Measurements from ENCODE around the gene DOCK4. TPM values are rescaled to one million over a fixed set of nuclear protein-coding genes. Genes with fewer than 3 reads are reported as not detected.

The DOCK4 gene
- total RNA-seq, 2 donors from 2014 or later, result 6.5 to 11.1 TPM

- Histone ChIP-seq H3K27me3 (no peaks in the 10 kb centered on the region), H3K9ac (ENCODE audit: low read depth in 2 of 2, low read length in 2 of 2) (no peak overlapping the region), H3K27ac (no peak overlapping the region), H3K36me3 (no peaks in the 10 kb centered on the region), H3K4me1 (no peaks in the 10 kb centered on the region), H3K4me3 (no peak overlapping the region), H3K9me3 (no peaks in the 10 kb centered on the region)
- DNase-seq, result no peak
- intact Hi-C loops (cut with DNase I), result no loop called here
- TF ChIP-seq, protein P1, sequence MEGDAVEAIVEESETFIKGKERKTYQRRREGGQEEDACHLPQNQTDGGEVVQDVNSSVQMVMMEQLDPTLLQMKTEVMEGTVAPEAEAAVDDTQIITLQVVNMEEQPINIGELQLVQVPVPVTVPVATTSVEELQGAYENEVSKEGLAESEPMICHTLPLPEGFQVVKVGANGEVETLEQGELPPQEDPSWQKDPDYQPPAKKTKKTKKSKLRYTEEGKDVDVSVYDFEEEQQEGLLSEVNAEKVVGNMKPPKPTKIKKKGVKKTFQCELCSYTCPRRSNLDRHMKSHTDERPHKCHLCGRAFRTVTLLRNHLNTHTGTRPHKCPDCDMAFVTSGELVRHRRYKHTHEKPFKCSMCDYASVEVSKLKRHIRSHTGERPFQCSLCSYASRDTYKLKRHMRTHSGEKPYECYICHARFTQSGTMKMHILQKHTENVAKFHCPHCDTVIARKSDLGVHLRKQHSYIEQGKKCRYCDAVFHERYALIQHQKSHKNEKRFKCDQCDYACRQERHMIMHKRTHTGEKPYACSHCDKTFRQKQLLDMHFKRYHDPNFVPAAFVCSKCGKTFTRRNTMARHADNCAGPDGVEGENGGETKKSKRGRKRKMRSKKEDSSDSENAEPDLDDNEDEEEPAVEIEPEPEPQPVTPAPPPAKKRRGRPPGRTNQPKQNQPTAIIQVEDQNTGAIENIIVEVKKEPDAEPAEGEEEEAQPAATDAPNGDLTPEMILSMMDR (IDR thresholded peaks at IDR 0.05), result no peak
Observed at GRCh38 chr7:111903797-111904196, 302.4 kb downstream of the DOCK4 start.

GRCh38 chr7:111903016-111903415 lies 303.2 kb downstream of the DOCK4 start:
- Histone ChIP-seq H3K9ac (ENCODE audit: low read depth in 2 of 2, low read length in 2 of 2) (no peak overlapping the region), H3K4me3 (no peak overlapping the region), H3K36me3 (no peaks in the 10 kb centered on the region), H3K27me3 (no peaks in the 10 kb centered on the region), H3K27ac (no peak overlapping the region), H3K4me1 (no peaks in the 10 kb centered on the region), H3K9me3 (no peaks in the 10 kb centered on the region)
- intact Hi-C loops (cut with DNase I), result no loop called here
- TF ChIP-seq, protein P1 (IDR thresholded peaks at IDR 0.05), result no peak
- no peak for DNase-seq

GRCh38 chr7:111900283-111900682 lies 305.9 kb downstream of the DOCK4 start:
- no peaks in the 10 kb centered on the region for H3K36me3 ChIP-seq
- intact Hi-C loops (cut with DNase I), result no loop called here
- H3K9me3 ChIP-seq, result no peaks in the 10 kb centered on the region
- DNase-seq, result no peak
- H3K27ac ChIP-seq, result no peak overlapping the region
- no peak overlapping the region for H3K9ac ChIP-seq (ENCODE audit: low read depth in 2 of 2, low read length in 2 of 2)
- H3K4me3 ChIP-seq, result no peak overlapping the region
- no peaks in the 10 kb centered on the region for H3K27me3 ChIP-seq
- TF ChIP-seq, protein P1 (IDR thresholded peaks at IDR 0.05), result no peak
- no peaks in the 10 kb centered on the region for H3K4me1 ChIP-seq

DNA sequence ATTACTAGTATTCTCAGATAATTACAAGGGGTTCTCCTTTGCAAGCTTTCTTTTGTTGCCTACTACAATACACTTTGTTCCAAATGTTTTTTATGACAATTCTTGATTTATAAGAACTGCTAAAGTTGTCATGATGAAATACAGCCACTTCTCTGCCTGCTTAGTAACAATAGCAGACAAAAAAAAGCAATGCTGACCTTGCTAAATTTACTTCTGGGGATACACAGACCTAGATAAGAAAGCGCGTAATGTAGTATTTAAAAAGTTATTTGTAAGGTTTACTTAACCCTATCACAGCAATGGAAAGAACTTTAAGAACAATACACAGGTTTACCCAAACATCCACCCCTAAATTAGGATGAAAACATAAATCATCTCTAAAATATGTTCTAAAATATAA lies 311.1 kb downstream of the DOCK4 start:
- no peaks in the 10 kb centered on the region for H3K4me1 ChIP-seq
- no peaks in the 10 kb centered on the region for H3K9me3 ChIP-seq
- H3K4me3 ChIP-seq, result no peak overlapping the region
- no peaks in the 10 kb centered on the region for H3K27me3 ChIP-seq
- H3K36me3 ChIP-seq, result no peaks in the 10 kb centered on the region
- H3K27ac ChIP-seq, result no peak overlapping the region
- TF ChIP-seq, protein P1 (IDR thresholded peaks at IDR 0.05), result no peak
- intact Hi-C loops (cut with DNase I), result no loop called here
- no peak for DNase-seq
- H3K9ac ChIP-seq (ENCODE audit: low read depth in 2 of 2, low read length in 2 of 2), result no peak overlapping the region

DNA sequence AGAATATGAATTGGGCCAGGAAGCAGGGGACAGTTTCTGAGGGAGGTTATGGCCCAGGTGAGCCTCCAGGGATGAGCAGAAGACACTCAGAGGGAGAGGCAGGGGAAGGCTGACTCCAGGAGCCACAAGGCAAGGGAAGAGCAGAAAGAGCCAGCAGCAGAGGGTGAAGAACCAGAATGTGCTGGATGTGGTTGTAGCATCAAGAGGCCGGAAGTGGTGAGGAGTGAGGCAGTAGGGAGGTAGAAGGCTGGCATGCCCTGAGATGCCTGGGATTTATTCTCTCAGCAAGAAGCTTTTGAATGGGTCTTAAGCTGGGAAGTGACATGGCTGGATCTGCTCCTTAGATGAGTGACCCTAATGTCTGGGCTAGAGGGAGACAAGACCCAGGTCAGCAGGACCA lies 311.7 kb downstream of the DOCK4 start:
- Histone ChIP-seq H3K36me3 (no peaks in the 10 kb centered on the region), H3K27me3 (no peaks in the 10 kb centered on the region), H3K27ac (no peak overlapping the region), H3K4me3 (no peak overlapping the region), H3K9ac (ENCODE audit: low read depth in 2 of 2, low read length in 2 of 2) (no peak overlapping the region), H3K9me3 (no peaks in the 10 kb centered on the region), H3K4me1 (no peaks in the 10 kb centered on the region)
- intact Hi-C loops (cut with DNase I), result no loop called here
- TF ChIP-seq, protein P1 (IDR thresholded peaks at IDR 0.05), result no peak
- DNase-seq, result no peak

- DNase-seq, result no peak
Observed at GRCh38 chr7:111893190-111893589, 313.0 kb downstream of the DOCK4 start.

More at GRCh38 chr7:111893190-111893589, 313.0 kb downstream of the DOCK4 start:
- H3K9me3 ChIP-seq, result no peaks in the 10 kb centered on the region
- no peaks in the 10 kb centered on the region for H3K4me1 ChIP-seq
- TF ChIP-seq, protein P1 (IDR thresholded peaks at IDR 0.05), result no peak
- H3K4me3 ChIP-seq, result no peak overlapping the region
- H3K9ac ChIP-seq (ENCODE audit: low read depth in 2 of 2, low read length in 2 of 2), result no peak overlapping the region
- intact Hi-C loops (cut with DNase I), result no loop called here
- H3K27ac ChIP-seq, result no peak overlapping the region
- no peaks in the 10 kb centered on the region for H3K36me3 ChIP-seq
- no peaks in the 10 kb centered on the region for H3K27me3 ChIP-seq

Data from colonic mucosa (tissue), 4 donors.